IPS-11a (cell line): ENCODE results near the gene GHITM.
A peak's percentile ranks its signal among the peaks of the same experiment; 100 is the strongest.
"Not testable (repeated sequence)": the region's sequence is repeated elsewhere in the genome, so short reads cannot be mapped to it uniquely, and the experiment has no call there.

Experiments used
- H3K4me3 ChIP-seq: one replicate; pipeline ENCODE4 v1.5.1; 2013; ENCODE audit warnings: low read depth, low read length, control low read depth

Gene GHITM

DNA sequence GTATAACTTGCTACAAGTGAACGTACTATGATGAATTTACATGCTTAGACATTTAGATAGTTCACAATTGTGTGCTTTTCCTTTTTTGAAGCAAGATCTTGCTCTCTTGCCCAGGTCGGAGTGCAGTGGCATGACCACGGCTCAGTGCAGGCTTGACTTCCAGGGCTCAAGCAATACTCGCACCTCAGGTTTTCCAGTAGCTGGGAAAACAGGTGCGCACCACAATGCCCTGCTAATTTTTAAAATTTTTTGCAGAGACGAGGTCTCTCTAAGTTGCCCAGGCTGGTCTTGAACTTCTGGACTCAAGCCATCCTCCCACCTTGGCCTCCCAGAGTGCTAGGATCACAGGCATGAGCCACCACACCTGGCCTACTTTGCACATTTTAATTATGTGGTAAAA lies 36.1 kb downstream of the GHITM start:
- H3K4me3 ChIP-seq = no peak overlapping the region

DNA sequence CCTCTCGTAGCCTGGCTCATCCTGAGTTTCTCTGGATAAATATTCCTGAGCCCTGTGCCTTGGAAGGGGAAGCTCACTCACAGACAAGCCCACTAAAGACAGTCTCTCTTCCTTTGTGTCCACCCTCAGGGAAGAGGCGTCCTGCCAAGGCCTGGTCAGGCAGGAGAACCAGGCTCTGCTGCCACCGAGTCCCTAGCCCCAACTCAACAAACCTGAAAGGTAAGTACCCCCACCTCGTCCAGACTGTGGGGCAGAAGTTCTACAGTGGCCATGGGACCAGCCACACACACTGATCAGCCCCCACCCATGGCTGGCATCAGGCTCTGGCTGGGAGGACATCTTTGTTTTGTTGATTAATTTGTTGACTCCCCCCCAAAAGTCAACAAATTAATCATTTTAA lies 37.0 kb downstream of the GHITM start:
- H3K4me3 ChIP-seq = no peak overlapping the region

DNA sequence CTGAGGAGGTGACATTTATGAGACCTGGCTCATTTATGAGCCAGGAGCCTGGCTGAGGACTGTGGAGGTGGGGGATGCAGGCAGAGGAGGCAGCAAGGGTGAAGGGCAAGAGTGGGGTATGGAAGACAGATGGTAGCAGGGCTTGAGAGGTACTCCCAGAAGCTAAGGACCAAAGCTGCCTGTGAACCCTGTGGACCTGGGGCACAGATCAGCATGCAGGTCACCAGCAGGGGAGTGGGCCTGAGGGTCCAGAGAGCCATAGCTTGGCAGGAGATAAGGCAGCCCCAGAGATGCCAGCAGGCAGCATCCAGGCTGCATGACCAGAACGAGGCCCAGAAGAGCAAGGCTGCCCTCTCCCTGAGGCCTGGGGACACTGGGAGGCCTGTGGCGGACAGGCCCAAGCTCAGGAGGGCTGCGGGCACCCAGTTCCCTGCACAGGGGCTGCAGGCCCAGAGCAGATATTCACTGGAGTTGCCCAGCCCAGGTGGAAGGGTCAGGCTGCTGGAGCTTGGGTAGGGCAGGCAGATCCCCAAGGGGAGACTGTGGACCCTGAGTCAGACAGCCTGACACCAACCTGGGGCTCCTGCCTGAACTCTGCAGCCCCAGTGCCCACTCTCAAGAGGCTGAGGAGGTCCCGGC lies 37.6 kb downstream of the GHITM start:
- no peak overlapping the region for H3K4me3 ChIP-seq

DNA sequence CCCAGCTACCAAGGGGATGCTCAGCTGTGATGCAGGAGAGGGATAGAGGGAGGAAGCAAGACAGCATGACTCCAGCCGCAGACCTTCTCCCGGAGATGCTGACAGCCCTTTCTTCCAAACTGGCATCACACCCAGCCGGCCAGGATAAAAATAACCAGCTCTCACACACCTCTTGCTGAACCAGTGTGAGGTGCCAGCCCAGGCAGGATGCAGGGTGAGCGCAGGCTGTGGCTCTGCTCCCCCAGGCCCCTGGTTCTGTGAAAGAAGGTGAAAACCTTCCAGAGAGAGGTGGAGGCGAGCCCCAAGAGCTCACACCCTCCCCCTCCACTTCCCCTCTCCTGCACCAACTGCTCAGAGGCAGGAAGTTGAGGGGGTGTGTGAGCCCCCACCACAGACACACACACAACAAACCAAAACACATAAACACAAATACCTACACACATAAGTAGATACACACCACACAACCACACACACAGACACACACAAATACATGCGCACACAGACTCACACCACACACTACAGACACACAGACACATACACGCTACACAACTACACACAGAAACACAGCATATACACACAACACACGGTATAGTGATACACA lies 38.3 kb downstream of the GHITM start:
- no peak overlapping the region for H3K4me3 ChIP-seq

DNA sequence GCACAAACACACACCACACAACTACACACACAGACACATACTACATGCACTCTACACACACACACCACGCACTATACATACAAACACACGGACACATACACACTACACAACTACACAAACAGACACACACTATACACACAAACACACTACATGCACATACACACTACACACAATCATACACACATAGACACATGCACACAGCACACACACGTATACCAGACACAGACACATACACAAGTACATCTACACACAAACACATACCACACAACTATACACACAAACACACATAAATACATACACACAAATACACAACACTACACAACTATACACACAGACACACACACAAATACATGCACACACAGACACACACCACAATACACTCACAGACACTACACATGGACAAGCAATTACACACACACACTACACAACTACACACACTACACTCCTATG lies 38.9 kb downstream of the GHITM start:
- H3K4me3 ChIP-seq = no peak overlapping the region

DNA sequence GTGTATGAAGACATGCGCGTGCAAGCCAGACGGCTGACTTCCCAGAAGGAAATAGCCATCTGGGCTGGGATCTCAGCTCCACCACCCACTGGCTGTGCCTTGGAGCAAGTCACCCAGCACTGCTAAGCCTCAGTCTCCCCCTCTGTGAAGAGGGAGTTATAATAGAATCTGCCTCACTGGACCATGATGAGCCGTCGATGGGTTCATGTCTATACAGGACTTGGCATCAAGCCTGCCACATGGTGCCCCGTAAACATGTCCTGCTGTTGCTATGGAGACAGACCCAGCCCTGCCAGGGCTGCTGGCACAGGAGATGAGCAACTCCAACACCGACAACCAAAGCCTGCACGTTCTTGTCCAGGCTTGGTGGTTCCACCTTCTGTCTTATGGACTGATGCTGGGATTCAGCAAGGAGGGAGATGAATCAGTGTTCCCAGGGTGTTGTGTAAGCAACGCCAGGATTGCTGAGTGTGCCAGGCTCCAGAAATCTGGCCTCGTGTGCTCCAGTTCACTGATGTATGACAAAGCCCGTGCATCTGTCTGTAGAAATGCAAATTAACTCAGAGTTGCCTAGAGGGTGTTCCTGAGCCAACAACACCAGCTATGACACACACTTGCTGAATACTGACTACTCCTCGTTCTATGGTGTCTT lies 39.9 kb downstream of the GHITM start:
- H3K4me3 ChIP-seq = no peak overlapping the region

DNA sequence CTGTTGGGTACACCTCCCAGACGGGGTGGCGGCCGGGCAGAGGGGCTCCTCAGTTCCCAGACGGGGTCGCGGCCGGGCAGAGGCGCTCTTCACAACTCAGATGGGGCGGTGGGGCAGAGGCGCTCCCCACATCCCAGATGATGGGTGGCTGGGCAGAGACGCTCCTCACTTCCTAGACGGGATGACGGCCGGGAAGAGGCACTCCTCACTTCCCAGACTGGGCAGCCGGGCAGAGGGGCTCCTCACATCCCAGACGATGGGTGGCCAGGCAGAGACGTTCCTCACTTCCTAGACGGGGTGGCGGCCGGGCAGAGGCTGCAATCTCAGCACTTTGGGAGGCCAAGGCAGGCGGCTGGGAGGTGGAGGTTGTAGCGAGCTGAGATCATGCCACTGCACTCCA lies 41.1 kb downstream of the GHITM start:
- not testable (repeated sequence) for H3K4me3 ChIP-seq

DNA sequence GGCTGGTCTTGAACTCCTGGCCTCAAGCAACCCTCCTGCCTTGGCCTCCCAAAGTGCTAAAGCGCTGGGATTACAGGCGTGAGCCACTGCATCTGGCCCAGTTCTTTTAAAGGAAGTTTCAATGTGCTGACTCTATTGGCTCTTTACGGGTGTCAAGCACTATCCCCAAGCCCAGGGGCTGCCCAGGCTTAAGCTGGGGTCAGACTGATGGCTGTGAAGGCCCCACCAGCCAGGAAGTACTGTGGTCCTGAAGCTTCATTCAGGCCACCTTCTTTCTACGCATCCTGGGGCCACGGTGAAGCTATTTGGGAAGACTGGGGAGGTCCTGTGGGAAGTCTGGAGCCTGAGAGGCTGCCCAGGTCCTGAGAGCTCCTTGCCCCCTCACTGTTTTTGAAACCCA lies 42.3 kb downstream of the GHITM start:
- no peak overlapping the region for H3K4me3 ChIP-seq

DNA sequence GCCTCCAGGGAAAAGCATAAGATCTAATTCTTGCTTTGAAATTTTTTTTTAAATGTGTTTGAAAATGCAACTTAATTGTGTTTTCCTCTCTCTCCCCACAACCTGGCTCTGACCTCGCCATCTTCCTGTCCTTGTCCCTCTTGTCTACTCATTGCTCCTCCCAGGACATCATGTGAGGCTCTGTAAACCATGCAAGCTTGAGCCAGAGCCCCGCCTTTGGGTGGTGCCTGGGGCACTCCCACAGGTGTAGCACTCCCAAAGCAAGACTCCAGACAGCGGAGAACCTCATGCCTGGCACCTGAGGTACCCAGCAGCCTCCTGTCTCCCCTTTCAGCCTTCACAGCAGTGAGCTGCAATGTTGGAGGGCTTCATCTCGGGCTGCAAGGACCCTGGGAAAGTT lies 45.2 kb downstream of the GHITM start:
- H3K4me3 ChIP-seq = no peak overlapping the region

DNA sequence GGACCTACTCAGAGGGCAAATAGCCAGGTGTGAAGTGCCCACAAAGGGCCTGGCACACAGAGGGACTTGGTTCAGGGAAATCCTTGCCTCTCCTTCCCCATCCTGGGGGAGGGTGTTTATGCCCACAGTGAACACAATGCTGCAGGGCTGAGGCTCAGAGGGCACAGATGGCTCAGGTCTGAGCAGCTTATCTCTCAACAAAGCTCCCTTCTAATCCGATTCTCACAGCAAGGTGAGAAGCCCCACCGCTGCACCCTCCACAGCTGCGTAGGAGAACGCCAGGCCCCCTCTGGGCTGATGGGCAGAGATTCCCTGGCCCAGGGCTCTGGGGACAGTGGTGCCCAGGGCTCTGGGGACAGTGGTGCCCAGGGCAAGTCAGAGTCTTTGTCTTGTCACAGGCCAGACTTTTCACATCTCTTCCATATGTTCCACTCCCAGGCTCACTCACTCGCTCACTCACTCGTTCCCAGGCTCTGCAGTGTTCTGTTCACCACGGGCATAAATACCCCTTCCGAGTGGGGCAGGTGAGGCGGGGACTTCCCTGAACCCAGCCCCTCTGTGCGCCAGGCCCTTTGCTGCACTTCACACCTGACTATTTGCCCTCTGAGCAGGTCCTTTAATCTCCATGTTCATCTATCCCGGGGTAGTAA lies 46.3 kb downstream of the GHITM start:
- H3K4me3 ChIP-seq = no peak overlapping the region

DNA sequence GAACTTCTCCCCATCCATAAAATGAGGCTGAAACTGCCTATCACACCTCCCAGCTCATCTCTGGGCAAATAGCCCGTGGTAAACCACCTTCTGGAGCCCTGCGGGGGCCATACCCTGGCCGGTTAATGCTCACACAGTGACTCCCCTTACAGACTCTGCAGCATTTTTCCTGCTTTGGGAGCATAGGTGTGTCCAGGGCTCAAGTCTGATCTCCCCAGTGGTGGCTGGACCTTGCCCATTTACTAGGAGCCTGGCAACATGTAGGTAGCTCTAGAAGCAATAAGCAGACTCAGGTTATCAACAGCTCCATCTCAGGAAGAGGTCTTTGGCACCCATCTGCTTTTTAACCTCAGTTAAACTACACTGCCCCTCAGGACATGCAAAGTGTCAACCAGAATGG lies 49.5 kb downstream of the GHITM start:
- no peak overlapping the region for H3K4me3 ChIP-seq

DNA sequence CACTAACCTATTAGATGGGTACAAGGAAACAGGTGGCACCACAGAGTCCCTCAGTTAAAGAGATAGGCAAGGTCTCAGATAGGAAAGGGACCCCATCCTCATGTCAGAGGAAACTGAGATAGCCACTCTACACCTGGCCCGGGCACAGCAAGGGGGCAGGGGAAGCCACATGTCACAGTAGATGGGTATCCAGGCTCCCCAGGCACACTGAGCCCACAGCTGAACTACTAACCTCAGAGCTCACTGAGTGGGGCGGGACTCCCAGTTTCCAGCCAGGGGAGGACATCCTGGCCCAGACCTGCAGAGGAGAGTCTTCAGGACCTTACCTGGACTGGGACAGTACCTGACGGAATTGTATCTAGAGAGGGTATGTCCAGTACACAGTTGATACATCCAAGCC lies 51.3 kb downstream of the GHITM start:
- no peak overlapping the region for H3K4me3 ChIP-seq

DNA sequence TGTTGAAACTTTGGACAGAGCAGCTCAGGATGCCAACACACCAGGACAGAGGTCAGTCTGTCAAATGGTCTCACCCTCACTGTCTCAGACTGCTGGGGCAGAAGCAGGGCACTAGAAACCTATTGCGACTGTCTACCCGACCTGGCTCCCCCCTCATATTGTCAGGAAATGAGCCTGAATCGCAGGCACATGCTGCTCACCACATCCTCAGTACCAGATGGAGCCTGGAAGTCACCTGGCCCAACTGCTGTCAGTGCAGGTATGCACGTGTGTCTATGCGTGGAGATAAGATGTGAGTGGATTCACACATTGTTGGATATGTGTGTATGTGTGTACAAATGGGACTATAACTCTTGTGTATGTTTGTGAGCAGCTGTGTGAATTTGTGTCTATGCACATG lies 51.8 kb downstream of the GHITM start:
- H3K4me3 ChIP-seq = no peak overlapping the region

DNA sequence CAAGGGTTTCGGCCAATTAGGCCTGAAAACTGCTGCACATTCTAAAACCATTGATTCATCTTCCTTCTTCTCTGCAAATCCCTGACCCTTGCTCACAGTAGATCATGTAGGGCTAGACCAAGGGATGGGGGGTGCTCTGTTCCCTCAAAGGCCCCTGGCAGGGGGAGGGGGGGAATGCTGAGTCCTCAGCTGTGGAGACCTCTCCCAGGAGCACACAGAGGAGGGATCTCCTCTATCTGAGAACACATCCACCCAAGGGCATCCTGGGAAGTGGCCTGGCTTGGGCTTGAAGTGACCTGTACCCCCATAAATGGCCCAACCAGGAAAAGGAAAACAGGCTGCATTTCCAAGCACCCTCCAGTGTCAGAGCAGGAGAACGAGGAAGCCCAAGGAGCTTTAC lies 54.0 kb downstream of the GHITM start:
- no peak overlapping the region for H3K4me3 ChIP-seq

DNA sequence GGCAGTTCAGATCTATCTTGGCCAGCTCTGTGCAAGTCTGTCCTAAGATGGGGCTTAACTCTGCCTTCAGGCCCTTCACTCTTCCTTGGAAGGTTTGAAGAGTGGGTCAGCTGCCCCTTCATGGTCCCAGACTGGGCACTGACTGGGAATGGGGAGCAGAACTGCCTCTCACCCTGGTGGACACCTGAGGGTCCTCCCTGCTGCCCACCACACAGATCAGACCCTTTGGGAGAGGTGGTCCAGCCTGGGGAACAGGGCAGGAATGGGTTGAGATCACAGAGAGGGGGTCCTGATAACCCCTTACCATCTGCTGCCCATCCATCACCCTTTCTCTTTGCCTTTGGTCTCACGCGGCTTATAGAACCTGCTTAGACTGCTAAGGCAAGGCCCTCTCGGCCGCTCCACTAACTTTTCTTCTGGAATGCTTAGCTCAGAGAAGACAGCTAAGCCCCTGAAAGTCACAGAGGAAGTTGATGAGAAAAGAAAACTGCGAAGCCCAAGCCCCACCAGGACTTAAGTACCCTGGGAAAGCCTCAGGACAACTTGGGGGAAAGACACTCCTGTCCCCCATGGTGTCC lies 54.6 kb downstream of the GHITM start:
- peak overlapping the region; percentile 29 for H3K4me3 ChIP-seq

DNA sequence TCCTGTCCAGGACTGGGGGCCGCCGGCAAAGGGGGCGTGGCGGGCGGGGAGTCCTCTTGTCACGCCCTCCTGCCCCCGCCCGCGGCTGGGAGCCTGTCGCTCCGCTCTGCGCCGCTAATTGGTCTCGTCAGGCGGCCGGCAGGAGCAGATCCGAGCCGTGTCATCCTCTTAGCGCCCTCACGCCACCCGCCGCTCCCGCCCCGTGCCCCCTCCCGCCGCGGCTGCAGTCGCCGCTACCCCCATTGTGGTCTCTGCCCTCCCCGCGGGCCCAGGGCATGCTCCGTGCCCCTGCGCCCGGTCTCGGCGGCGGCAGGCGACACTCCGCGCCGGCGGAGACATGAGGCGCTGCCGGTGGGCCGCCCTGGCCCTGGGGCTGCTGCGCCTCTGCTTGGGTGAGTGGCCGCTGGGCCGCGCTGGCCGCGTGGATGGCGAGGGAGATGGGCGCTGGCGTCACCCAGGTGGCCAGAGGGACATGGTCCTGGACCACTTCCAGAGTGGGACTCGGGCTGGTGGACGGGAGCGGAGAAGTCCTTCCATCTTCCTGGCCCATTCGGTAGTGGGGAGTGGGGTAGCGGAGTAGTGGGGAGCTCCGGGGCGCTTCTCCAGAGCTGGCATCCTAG lies 55.2 kb downstream of the GHITM start, which contains the start of gene CDHR1:
Gene CDHR1 (plus strand): TSS at position 114 of the 620 bp plus-strand sequence. CDS start 224 bp downstream, at position 338.
- peak within 1 kb of the TSS; percentile 49 for H3K4me3 ChIP-seq

DNA sequence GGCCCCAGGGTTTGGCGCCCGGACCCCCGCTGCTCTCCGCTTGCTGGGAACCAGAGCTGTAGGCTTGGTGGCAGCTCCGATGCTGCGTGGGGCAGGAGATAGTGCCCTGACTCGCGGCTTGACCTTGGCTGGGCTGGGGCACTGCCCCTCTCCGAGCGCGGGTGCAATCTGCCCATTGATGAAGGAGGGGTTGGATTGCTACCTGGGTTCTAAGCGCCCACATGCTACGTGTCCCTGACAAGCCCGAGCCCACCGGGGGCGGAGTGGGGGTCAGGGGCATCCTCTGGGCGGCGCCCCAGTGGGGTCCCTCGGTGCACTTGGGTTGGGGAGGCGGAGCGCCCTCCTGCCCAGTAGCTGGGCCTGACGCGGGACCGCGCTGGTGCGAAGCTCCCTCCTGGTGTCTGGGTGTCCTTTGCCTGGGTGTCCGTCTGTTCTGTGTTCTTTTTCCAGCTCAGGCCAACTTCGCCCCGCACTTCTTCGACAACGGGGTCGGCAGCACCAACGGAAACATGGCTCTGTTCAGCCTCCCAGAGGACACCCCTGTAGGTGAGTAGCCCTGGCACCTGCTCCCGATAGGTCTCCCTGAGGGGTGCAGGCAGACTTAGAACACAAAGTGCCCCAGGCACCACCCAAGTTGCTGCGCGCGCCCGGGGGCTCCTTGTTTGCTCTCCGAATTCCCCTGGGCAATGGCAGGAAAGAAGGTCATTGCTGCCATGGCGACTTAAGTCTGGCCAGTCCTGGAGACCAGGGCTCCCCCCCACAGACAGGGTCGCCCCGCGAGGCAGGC lies 55.9 kb downstream of the GHITM start:
- peak overlapping the region; percentile 49 for H3K4me3 ChIP-seq

DNA sequence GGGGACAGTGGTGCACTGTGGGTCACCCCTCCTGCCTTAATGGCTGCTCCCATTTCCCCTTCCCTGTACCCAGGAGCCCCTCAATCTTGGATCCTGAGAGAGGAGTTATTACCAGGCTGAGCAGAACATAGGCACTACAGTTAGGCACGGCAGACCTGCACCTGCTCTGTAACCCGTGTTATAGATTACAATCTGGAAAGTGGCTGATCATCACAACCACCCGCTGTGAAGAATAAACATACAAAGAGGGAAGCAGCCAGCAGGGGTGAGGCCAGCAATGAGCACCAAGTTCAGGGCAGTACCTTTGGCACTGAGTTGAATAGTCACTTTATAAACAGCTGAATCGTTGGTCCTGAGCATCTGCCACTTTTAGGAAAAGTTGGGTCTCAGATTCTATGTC lies 56.8 kb downstream of the GHITM start:
- no peak overlapping the region for H3K4me3 ChIP-seq

DNA sequence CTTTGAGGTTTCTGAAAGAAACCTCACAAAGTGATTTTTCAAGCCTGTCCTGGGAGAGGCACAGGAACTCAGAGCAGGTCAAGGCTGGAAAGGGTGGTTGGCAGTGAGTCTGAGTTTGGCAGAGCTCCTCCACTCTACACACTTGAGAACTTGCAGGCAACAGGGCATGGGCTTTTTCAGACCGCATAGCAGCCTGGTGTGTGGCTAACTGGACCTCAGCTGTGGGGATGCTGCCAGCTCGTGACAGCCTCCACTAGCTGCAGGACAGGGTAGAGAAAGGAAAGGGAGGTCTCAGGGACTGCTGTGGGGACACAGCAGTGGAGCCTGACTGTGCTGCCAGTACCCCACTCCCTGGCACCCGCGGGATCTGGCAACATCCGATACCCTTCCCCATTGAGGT lies 57.6 kb downstream of the GHITM start:
- no peak overlapping the region for H3K4me3 ChIP-seq

DNA sequence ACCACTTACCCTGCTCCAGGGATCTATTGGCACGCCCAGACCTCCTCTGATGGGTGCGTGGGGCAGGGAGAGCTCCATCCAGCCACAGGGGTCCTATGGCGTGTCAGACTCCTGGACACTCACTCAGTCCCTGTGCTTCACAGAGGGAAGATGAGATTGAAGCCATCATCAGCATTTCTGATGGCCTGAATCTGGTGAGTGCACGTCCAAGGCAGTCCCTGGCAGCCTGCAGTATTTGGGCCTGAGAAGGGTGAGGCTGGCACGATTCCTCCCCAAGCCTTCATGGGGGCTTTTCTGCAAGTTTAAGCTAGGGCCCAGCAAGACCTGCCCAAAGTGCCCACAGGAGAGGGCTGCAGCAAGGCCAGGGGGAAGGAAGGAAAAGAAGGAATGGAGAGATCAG lies 58.3 kb downstream of the GHITM start:
- no peak overlapping the region for H3K4me3 ChIP-seq
